ENCODE measurements around the gene LDHB. TPM values are rescaled to one million over a fixed set of nuclear protein-coding genes. Genes with fewer than 3 reads are reported as not detected.
A peak's percentile ranks its signal among the peaks of the same experiment; 100 is the strongest.

The LDHB gene
- total and polyA plus RNA-seq, 9 of the 15 experiments (the other 6 are each of a cell fraction or from before 2014, with no cell fraction given): 743 to 2,680 (median 968) TPM

DNA sequence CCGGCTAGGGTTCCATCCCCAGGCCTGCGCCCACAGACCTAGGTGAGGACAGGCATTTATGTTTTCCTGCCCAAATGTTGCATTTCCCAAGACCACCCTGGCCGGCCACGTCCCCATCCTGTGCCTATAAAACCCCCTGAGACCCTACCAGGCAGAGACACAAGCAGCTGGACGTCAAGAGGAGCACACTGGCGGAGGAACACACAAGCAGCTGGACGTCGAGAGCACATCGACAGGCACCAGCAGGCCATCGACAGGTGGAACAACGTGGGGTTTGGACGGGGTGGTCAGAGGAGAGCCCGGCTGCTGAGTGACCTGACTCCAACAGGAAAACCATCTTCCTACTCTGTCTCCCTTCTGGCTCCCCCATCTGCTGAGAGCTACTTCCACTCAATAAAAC, 19.6 kb upstream of the LDHB start:
- no TSS peak for BruUV-seq (replicated peaks)
- intact Hi-C loops (cut with micrococcal nuclease): loop anchor here (5.0 kb wide), 1 partner anchor 175 kb away; the partner anchor contains the start of genes GOLT1B and RECQL
- TF ChIP-seq FOXK2 (conservative IDR thresholded peaks at IDR 0.05 in 1 of 2, IDR thresholded peaks at IDR 0.05 in 1 of 2; ENCODE audit: low read depth in 2 of 2) (no peak), ERF (CRISPR knock-in tag; IDR thresholded peaks at IDR 0.05) (no peak)
- TF ChIP-seq, protein P1, sequence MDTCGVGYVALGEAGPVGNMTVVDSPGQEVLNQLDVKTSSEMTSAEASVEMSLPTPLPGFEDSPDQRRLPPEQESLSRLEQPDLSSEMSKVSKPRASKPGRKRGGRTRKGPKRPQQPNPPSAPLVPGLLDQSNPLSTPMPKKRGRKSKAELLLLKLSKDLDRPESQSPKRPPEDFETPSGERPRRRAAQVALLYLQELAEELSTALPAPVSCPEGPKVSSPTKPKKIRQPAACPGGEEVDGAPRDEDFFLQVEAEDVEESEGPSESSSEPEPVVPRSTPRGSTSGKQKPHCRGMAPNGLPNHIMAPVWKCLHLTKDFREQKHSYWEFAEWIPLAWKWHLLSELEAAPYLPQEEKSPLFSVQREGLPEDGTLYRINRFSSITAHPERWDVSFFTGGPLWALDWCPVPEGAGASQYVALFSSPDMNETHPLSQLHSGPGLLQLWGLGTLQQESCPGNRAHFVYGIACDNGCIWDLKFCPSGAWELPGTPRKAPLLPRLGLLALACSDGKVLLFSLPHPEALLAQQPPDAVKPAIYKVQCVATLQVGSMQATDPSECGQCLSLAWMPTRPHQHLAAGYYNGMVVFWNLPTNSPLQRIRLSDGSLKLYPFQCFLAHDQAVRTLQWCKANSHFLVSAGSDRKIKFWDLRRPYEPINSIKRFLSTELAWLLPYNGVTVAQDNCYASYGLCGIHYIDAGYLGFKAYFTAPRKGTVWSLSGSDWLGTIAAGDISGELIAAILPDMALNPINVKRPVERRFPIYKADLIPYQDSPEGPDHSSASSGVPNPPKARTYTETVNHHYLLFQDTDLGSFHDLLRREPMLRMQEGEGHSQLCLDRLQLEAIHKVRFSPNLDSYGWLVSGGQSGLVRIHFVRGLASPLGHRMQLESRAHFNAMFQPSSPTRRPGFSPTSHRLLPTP (IDR thresholded peaks at IDR 0.05; ENCODE audit: borderline replicate concordance, extremely low read depth, insufficient read length): no peak

More for the DNA sequence above, 19.6 kb upstream of the LDHB start:
- no peaks in the 10 kb centered on the region for H3K79me2 ChIP-seq (ENCODE audit: control insufficient read depth, insufficient read depth, low read length)
- no peaks in the 10 kb centered on the region for H3K9me3 ChIP-seq (replicated peaks; ENCODE audit: control insufficient read depth, insufficient read depth, low read depth, low read length)
- no peak for ATAC-seq
- no peak for DNase-seq (ENCODE audit: extremely low read depth in 1 of 4, low spot score in 3 of 4)
- 73% methylated on average over 5 of the region's 13 CpGs for WGBS (ENCODE audit: insufficient coverage, low coverage, missing lambda C conversion rate)
- H3K9me1 ChIP-seq (ENCODE audit: control insufficient read depth, insufficient read depth, low read length): no peaks in the 10 kb centered on the region
- peak overlapping the region; percentile 79; the same call in 1 of the 2 replicates for H2AFZ ChIP-seq (ENCODE audit: low read depth, low read length)
- CTCF ChIA-PET (ENCODE audit: low intra/inter-chr PET ratio): no interaction called here
- H3K9ac ChIP-seq (ENCODE audit: insufficient read depth in 1 of 2, low read depth in 2 of 2, low read length in 2 of 2): no peak overlapping the region; a peak in 1 of 4 replicates
- H3K4me2 ChIP-seq (ENCODE audit: insufficient read depth, low read length): no peak overlapping the region
- in situ Hi-C loops (cut with MboI): no loop called here
- no peak overlapping the region for H3K27ac ChIP-seq (ENCODE audit: extremely low read depth, low read depth, low read length)
- FAIRE-seq: no peak
- no peak overlapping the region for H3K4me3 ChIP-seq
- no peaks in the 10 kb centered on the region for H3K36me3 ChIP-seq (ENCODE audit: control insufficient read depth, insufficient read depth, low read length)
- H3K4me1 ChIP-seq (replicated peaks in 1 of 2; ENCODE audit: control insufficient read depth in 2 of 2, insufficient read depth in 2 of 2, low read length in 2 of 2): peaks cover 0 to 3% of the 10 kb centered on the region in 2 experiments; a peak in 4 of 5 replicates
- no peaks in the 10 kb centered on the region for H4K20me1 ChIP-seq (replicated peaks; ENCODE audit: control insufficient read depth, insufficient read depth, low read length)
- H3K27me3 ChIP-seq (ENCODE audit: control insufficient read depth in 2 of 2, insufficient read depth in 2 of 2, low read length in 2 of 2): no peaks in the 10 kb centered on the region
- POLR2A ChIA-PET: no interaction called here

Measured in K562 (cell line).